H1 (cell line): Measurements from ENCODE around the gene SH3PXD2B.

Experiments used
- CHD1 ChIP-seq: IDR thresholded peaks from 2 replicates; pipeline ENCODE4 v1.6.1; 2012; ENCODE audit warnings: low read depth, low read length, improper control_type of control experiment
- CREB1 ChIP-seq: IDR thresholded peaks from 2 replicates; pipeline ENCODE4 v1.6.1; 2012; ENCODE audit warnings: inconsistent platforms
- EGR1 ChIP-seq: IDR thresholded peaks from 2 replicates; pipeline ENCODE4 v1.6.1; 2011; ENCODE audit warnings: low read depth, low read length, borderline replicate concordance
- EZH2 ChIP-seq: fragments of 200-600 bp; sonication (generic); IDR thresholded peaks from 2 replicates; pipeline ENCODE4 v1.7.1; 2012; ENCODE audit warnings: low read depth, mild to moderate bottlenecking, moderate library complexity, low read length, inconsistent platforms; ENCODE audit not compliant: severe bottlenecking
- GABPA ChIP-seq: IDR thresholded peaks from 2 replicates; pipeline ENCODE4 v1.6.1; 2011; ENCODE audit warnings: mild to moderate bottlenecking, low read length, moderate library complexity, borderline replicate concordance; ENCODE audit not compliant: insufficient read depth
- MAFK ChIP-seq: IDR thresholded peaks from 2 replicates; pipeline ENCODE4 v1.6.1; 2012; ENCODE audit warnings: low read depth, mild to moderate bottlenecking, improper control_type of control experiment, low read length
- POLR2A ChIP-seq, 2 experiments: IDR thresholded peaks; 1 replicate in 1 of 2; 2 replicates in 1 of 2; pipeline ENCODE4 v1.6.1; 2011; ENCODE audit warnings: low read depth in 2 of 2, low read length in 2 of 2, mild to moderate bottlenecking in 2 of 2; ENCODE audit errors: control extremely low read depth in 1 of 2
- POU5F1 ChIP-seq: IDR thresholded peaks from 2 replicates; pipeline ENCODE4 v1.6.1; 2011; ENCODE audit warnings: low read depth, mild to moderate bottlenecking, low read length, moderate library complexity
- SRF ChIP-seq: IDR thresholded peaks from 2 replicates; pipeline ENCODE4 v1.6.1; 2011; ENCODE audit warnings: mild to moderate bottlenecking, low read depth, low read length, moderate library complexity
- TAF7 ChIP-seq: optimal IDR thresholded peaks from 2 replicates; pipeline ENCODE3; 2011; ENCODE audit warnings: low read depth, mild to moderate bottlenecking, inconsistent platforms, low read length, moderate library complexity, borderline replicate concordance
- TF ChIP-seq, protein P1 (sequence below), 3 experiments: IDR thresholded peaks; 1 replicate in 2 of 3; 2 replicates in 1 of 3; pipeline versions ENCODE4 v1.5.1 to v1.6.1; 2011; ENCODE audit warnings: low read length in 3 of 3, mild to moderate bottlenecking in 3 of 3, inconsistent platforms in 2 of 3, low read depth in 1 of 3, moderate library complexity in 1 of 3; ENCODE audit not compliant: insufficient read depth in 1 of 3; ENCODE audit errors: control extremely low read depth in 1 of 3
- TF ChIP-seq, protein P2 (sequence below): IDR thresholded peaks from 2 replicates; pipeline ENCODE4 v1.6.1; 2011; ENCODE audit warnings: low read length, improper control_type of control experiment

DNA sequence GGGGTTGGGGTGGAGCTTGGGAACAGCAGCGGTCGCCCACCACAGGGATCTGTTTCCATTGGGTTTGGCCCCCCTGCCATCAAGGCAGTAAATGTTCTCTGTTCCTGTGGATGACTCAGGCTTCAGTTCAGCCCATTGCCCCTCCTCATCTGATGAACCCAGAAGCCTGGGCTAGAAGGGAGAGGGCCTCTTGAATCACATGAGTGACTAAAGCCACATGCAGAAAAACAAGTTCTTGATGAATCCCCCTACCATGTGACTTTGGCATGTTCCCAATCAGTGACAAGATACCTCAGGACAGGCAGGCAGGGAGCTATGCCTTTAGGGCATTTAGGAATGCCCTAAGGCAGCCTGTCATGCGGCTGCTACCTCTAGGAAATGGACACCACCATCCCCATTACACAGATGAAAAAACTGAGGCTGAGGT, 2.5 kb downstream of the SH3PXD2B start:
- TF ChIP-seq CREB1 = no peak
- TF ChIP-seq, protein P1, sequence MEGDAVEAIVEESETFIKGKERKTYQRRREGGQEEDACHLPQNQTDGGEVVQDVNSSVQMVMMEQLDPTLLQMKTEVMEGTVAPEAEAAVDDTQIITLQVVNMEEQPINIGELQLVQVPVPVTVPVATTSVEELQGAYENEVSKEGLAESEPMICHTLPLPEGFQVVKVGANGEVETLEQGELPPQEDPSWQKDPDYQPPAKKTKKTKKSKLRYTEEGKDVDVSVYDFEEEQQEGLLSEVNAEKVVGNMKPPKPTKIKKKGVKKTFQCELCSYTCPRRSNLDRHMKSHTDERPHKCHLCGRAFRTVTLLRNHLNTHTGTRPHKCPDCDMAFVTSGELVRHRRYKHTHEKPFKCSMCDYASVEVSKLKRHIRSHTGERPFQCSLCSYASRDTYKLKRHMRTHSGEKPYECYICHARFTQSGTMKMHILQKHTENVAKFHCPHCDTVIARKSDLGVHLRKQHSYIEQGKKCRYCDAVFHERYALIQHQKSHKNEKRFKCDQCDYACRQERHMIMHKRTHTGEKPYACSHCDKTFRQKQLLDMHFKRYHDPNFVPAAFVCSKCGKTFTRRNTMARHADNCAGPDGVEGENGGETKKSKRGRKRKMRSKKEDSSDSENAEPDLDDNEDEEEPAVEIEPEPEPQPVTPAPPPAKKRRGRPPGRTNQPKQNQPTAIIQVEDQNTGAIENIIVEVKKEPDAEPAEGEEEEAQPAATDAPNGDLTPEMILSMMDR (IDR thresholded peaks at IDR 0.05; ENCODE audit: control extremely low read depth in 1 of 3, insufficient read depth in 1 of 3, low read depth in 1 of 3, low read length in 3 of 3) = no peak
- TF ChIP-seq EGR1 = no peak
- TF ChIP-seq SRF = no peak
- TF ChIP-seq POLR2A (IDR thresholded peaks at IDR 0.05; ENCODE audit: control extremely low read depth in 1 of 2, low read depth in 2 of 2, low read length in 2 of 2) = no peak; a peak in 1 of 3 replicates
- TF ChIP-seq POU5F1 = no peak
- no peak for TF ChIP-seq CHD1
- no peak for TF ChIP-seq EZH2
- TF ChIP-seq, protein P2, sequence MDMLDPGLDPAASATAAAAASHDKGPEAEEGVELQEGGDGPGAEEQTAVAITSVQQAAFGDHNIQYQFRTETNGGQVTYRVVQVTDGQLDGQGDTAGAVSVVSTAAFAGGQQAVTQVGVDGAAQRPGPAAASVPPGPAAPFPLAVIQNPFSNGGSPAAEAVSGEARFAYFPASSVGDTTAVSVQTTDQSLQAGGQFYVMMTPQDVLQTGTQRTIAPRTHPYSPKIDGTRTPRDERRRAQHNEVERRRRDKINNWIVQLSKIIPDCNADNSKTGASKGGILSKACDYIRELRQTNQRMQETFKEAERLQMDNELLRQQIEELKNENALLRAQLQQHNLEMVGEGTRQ = no peak
- TF ChIP-seq MAFK = no peak
- TF ChIP-seq TAF7 = no peak
- TF ChIP-seq GABPA = no peak
